KG1 (cell line): ENCODE data around the gene DNM1L.
A peak's percentile ranks its signal among the peaks of the same experiment; 100 is the strongest.

Experiments used
- DNase-seq: peaks from one replicate; lab custom pipeline; 2025; lab: John Stamatoyannopoulos, UW

Gene DNM1L

DNA sequence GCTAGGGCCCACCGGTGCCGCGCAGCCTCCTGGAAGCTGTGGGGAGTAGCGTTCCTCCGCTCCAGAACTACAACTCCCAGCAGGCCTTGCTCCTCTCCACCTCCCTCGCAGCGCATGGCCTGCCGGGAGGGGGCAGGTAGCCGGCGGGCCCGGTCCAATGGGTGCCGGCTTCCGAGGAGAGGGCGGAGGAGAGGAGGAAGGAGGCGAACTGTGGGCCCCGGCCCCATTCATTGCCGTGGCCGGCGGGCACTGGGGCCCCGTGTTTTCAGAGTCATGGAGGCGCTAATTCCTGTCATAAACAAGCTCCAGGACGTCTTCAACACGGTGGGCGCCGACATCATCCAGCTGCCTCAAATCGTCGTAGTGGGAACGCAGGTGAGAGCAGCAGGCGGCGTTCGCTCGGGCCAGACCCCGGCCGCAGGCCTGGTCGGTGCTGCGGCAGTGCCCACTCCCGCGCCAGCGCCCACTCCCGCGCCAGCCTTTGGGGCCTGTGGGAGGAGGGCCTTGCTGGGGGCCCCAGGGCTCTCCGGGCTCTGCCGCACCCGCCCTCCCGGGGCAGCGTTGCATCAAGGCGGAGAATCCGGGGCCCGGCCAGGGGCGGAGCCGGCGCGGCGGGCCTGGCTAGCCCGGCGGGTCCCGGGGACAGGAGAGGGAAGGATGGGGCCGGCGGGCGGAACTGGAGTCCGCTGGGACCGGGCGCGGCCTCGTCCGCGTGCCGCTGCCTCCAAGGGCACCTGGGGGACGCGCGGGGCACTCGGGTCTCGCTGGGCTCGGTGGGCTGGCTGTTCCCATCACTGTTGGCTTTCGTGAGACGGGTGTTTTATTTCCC is at the start of gene DNM1L:
Gene DNM1L (plus strand): TSS at position 211 of the 829 bp plus-strand sequence. CDS start 63 bp downstream, at position 274.
- peak; percentile 84 for DNase-seq

DNA sequence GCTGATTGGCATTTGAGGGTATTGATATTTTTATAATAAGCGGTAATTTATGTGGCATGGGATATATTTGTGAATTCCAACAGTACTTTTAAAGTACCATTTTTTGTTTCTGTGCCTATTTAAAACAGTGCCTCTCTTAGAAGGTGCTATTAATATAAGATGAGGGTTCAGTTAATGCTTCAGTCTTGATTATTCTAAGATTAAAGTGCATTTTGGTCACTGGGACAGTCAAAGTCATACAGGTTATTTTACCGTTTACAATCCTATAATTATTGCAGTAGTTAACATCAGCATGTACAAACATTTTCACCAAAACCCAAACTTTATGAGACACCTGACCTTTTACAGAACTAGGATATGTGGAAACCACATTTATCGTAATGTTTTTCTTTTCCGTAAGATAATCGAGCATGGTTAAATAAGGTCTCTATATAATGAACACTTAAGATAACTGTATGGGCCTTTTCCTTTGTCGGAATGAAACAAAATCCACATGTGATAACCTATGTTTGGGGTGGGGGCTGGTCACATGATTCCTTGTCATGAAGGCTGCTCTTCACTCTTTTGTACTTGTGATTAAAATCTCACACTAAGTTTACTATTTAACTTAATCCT is 37.7 kb upstream of the DNM1L start:
- DNase-seq = no peak

DNA sequence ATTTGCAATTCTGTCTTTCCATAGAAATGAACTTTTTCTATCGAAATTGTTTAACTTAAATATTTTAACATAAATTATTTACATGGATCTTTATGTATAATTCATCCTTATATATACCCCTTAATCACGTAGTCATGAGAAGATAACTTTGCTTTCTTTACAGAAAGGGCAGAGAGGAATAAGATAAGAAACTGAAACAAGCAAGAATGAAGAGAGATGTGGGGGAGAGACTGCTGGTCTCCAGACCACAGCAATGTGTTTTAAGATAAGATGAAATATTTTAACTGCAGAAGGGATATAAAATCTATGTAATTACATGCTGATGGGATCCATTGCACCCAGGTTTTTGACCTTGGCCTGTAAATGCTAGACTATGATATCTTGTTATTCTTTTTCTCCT is 34.7 kb upstream of the DNM1L start:
- no peak for DNase-seq

DNA sequence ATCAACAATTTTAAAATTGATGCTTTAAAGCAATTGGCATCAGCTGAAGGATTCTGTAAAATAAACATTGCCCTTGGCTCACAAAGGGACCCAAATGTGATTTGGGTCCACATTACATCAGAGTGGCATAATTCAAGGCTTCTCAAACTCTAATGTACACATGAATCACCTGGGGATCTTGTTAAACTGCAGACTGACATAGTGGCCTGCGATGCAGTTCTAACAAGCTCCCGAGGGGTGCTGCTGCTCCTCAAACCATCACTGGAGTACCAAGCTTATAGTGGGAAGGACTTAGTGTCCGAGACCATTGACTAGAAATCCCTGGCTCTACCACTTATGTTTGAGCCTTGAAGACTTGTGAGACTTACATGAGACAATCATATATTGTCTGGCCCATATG is 31.8 kb upstream of the DNM1L start:
- no peak for DNase-seq

DNA sequence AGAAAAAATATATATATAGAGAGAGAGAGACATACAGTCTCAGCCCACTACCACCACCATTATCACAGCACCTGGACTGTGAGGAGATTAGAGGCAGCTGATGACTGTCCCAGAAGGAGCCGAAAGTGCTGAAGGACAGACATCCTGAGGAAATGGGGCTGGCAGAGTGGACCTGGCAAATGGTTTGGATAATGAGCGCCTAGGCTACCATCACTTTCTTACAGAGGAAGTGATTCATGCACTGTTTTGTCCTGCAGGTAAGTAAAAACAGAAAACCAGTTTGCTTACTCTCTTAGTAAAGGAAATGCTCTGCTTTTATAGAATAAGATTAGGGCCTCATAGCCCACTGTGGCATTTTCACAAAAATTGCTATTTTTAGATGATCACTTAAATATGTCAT is 28.6 kb upstream of the DNM1L start:
- DNase-seq = no peak

DNA sequence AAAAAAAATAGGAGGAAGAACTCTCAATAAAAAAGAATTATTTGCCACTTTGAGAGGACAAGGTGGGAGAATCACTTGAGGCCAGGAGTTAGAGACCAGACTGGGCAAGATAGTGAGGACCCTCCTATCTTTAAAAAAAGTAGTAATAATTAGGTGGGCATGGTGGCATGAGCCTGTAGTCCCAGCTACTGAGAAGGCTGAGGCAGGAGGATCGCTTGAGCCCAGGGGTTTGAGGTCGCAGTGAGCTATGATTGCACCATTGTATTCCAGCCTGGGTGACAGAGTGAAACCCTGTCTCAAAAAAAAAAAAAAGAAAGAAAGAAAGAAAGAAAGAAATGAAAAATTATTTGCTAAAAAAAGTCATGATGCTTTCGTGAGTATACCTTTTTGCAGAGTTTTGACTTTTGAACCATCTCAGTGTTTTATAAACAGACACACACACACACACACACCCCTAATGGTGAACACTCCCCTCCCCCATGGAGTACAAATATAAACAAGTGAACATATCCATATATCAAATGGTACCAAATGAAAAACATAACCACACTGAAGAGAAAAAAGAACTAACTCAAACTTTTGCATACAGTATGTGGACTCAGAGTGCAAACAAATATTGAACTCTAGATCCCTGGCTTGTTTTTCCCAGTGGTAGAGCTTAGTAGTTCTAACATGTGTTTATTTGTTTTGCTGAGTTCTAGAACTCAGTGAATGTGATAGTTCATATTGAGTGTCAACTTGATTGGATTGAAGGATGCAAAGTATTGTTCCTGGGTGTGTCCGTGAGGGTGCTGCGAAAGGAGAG is 27.7 kb upstream of the DNM1L start:
- no peak for DNase-seq

DNA sequence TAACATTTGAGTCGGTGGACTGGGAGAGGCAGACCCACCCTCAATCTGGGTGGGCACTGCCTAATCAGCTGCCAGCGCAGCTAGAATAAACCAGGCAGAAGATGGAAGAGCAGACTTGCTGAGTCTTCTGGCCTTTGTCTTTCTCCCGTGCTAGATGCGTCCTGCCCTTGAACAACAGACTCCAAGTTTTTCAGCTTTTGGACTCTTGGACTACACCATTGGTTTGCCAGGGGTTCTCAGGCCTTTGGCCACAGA is 27.2 kb upstream of the DNM1L start:
- no peak for DNase-seq

DNA sequence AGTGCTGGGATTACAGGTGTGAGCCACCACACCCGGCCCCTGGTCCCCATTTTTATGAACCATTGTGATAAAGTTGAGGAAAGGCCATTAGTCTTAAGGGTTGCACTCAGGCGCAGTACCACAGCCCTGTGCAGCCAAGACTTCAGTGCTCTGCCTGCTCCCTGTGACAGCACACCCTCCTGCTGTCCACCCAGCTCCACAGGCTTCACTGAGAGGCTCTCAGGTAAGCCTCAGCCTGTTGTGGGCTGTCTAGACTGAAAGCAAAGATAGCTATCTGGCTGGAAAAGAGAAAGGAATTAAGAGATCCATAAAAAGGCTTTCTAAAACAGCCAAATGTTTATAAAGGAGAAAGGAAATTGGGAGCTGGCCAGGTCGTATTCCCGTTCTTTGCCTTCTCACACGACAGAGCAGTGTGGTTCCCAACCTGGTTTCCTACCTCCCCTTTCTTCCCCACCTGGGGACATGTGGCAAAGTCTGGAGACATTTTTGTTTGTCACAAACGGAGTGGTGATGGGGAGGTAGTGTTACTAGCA is 19.1 kb upstream of the DNM1L start:
- DNase-seq = no peak

DNA sequence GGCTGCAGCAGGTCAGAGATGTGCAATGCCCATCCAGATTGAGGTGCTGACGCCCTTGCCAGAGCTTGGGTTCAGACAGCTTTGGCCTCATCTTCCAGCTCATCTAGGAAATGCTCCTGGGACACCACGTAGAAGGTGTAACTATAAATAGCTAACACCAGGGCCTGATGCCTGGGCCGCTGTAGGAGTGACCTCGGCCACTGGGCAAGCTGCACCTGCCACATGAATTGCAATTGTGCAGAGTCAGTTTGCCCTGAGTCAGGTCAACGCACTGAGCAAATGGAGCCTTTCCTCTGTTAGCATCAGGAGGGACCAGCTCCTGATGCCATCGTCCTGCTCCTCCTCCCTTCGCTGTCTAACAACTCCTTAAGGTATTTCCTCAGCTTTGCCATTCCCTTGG is 17.4 kb upstream of the DNM1L start:
- DNase-seq = no peak

DNA sequence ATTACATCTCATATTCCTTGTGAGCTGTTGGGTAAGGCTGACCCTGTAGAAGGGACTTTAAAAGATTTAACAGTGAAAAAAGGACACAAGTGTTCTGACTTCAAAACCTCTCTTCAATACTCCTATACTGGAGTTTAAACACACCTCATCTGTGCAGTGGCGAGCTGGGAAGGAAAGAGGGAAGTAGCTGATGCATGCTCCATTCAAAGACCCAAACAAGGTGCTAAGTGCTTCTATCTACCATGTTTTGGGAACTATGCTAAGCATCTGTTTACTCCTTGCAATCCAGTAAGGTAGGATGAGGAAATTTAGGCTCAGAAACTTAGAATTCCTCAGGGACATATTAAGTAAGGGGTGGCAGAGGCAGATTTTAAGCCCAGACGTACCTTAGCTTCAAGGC is 16.4 kb upstream of the DNM1L start:
- DNase-seq = no peak

DNA sequence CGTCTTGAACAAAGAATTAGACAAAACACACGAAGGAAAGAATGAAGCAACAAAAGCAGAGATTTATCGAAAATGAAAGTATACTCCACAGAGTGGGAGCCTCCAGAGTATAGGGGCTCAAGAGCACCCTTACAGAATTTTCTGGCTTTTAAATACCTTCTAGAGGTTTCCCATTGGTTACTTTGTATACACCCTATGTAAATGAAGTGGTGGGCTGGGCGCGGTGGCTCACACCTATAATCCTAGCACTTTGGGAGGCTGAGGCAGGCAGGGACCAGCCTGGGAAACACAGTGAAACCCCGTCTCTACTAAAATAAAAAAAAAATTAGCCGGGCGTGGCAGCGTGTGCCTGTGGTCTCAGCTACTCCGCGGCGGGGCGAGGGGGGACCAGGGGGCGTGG is 13.1 kb upstream of the DNM1L start:
- no peak for DNase-seq

DNA sequence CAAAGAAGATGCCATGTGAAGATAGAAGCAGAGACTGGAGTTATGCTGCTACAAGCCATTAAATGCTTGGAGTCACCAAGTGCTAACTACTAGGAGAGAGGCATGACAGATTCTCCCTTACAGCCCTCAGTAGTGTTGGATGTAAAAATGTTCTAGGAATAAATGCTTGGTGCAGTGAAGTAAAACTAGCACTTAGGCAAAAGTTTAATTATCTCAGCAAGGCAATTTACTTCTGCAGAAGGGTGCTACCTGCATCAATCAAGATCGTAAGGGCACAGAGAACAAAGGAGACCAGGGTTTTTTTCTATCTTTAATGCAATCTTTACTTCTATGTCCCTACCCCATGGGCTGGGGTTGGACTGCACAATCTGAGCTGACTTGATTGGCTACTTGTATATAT is 9.5 kb upstream of the DNM1L start:
- no peak for DNase-seq

DNA sequence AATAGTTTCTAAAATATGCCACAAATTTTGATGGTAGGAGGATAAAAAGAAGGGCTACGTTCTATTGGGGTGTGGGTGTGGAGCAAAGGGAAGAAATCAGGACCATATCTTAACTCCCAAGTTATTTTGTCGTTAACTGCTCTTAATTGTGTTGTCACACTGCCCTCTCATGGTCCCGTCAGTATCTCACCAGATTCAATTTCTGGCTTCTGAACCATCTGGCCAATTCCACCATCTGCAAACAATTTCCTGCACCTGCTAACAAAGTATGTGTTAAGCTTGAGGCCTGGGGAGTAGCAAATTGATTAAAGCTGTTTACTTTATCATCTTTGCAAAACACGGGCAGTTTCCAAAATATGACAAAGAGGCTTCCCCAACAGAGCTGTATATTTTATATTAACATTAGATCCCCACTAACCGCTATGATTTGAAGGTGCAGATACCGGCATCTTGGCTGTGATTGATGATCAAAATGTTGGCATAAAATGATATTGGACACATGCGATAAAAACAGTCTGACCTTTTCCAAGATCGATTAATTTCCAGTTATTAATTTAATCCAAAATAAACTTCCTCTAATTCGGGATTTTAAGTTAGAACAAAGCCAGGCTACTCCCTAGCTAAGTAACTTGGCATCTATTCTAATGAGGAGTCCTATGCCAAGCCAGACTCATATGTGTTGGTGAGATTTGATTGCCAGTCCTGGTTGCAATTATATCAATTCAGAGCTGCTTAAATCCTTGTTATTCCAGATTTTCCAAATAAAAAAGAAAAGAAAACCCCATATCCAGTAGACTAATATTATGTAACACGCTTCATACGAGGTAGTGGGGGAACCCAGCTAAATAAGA is 6.9 kb upstream of the DNM1L start:
- peak; percentile 31 for DNase-seq

DNA sequence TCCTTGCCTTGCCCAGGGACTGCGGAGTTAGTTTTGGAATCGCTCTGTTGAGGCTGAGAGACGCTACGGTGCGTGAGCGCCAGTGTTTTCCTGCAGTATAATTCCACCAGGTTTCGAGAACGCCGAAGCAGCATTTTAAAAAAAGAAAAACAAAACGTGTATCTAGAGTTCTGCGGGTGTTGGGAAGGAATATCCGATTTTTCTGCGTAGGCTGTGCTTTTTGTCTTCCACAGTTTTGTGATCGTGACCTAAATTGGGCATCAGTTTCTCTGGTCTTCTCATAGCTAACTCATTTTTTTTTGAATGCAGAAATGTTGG is 778 bp downstream of the DNM1L start:
- DNase-seq = no peak

DNA sequence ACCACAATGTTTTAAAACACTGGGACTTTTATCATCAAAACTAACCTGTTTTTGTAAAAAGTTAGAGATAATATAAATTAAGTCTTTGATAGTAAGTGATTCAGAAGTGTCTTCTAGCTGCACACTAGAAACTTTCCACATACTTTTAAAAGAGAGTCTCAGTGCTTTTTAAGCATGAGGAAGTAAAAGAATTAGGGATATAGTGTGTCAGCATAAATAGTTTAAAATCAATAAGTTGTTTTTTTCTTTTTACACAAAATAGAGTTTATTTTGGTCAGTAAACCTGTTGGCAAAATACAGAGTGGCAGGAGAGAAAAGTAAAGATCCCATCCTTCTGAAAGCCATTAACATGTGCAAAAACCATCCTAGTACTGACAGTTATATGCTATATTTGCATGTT is 1.7 kb downstream of the DNM1L start:
- no peak for DNase-seq

DNA sequence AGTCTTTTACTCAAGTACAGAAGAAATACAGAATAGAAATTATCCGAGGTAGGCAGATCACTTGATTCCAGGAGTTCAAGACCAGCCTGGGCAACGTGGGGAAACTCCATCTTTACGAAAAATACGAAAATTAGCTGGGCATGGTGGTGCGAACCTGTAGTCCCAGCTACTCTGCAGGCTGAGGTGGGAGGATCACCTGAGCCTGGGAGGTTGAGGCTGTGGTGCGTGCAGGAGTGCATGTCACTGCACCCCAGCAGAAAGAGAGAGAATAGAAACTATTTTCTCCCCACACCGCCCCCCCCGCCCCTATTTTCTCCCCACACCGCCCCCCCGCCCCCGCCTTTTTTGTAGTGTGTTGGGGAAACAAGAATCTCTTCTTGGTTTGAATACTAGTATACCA is 2.2 kb downstream of the DNM1L start:
- no peak for DNase-seq

DNA sequence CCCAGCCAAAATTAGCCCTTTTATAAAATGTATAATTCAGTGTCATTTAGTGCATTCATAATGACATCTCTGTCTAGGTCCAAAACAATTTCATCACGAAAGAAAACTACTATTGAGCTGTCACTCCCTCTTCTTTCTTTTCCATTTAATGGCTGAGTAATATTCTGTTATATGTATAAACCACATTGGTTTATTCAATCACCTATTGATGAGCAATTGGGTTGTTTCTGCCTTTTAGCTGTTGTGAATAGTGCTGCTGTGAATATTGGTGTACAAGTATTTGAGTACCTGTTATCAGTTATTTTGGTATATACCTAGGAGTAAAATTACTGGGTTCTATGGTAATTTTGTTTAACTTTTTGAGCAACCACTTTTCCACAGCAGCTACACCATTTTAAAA is 7.2 kb downstream of the DNM1L start:
- DNase-seq = no peak

DNA sequence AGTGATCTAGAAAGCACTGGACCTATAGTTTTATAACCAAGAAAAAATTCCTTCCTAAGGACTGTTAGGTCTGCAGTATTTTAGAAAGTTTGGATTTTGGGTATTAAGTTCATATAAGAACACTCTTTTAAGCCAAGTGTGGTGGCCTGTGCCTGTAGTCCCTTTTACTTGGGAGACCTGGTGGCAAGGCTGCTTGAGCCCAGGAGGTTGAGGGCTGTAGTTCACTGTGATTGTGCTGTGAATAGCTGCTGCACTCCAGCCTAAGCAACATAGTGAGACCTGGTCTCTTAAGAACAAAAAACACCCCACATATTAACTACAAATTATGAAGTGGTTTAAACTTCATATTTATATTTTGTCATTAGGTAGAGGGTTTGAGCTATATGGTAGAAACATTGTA is 9.7 kb downstream of the DNM1L start:
- DNase-seq = no peak

DNA sequence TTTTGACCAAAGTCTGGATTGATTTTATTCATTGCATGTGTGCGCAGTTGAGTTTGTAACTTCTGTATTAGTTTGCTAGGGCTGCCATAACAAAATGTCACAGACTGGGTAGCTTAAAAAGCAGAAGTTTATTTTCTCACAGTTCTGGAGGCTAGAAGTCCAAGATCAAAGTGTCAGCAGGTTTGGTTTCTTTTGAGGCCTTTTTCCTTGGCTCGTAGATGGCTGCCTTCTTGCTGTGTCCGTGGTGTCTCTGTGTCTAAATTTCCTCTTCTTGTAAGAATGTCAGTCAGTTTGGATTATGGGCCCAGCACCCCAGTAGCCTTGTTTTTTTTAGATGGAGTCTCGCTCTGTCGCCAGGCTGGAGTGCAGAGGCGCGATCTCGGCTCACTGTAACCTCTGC is 11.8 kb downstream of the DNM1L start:
- no peak for DNase-seq

DNA sequence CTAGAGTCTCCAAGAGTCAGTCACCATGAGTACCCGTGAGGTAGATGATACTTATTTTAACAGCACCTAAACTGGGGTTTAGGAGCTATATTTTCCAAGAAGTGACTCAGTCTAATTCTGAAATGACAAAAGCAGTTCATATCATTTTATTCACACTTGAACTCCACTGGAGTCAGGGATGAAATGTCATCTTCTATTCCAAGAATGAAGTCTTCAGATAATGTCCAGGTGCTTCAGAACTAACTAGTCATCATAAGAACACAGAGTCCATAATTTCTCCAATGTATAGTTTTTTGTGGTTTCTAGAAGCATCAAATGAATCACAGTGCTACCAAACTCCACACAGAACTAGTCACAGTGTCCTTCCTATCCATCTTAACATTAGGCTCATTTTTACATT is 13.3 kb downstream of the DNM1L start:
- no peak for DNase-seq

DNA sequence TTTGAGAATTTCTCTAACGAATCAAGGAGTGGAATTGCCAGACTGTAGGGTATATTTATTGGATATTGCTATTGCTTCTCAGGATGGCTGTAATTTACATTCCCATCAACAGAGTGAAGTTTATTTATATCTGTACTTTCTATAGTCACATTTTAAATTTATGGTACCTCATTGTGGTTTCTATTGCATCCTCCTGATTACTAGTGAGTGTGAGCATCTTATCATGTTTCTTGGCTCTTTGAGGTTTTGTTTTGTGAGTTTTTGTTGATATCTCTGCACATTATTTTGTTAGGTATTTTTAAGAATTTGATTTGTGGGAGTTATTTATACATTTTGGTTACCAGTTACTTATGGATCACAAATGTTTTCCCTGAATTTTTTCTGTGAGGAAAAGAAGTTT is 13.9 kb downstream of the DNM1L start:
- DNase-seq = no peak

DNA sequence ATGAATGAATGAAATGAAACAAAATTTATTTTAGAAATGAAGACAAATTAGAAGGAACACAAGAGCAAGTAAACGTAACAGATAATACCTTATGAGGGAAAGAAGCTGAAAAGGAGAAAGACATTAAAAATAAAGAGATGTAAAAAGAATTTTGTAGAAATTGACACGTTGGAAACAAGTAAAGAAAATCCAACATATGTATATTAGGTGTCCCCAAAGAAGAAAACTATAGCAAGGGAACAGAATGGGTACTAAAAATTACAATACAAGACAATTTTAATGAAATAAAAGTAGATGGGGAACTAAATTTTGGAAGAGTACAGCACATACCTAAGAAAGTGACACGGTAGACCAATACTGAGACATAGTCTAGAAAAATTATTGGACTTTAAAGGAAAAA is 16.7 kb downstream of the DNM1L start:
- DNase-seq = no peak
